H7 (cell line): ENCODE measurements around the gene UPP1. TPM values are rescaled to one million over a fixed set of nuclear protein-coding genes. Genes with fewer than 3 reads are reported as not detected.
"Not testable (repeated sequence)": the region's sequence is repeated elsewhere in the genome, so short reads cannot be mapped to it uniquely, and the experiment has no call there.

Experiments used
- DNase-seq: peaks from one replicate; pipeline ENCODE4 v3.0.0; 2012
- H3K27me3 ChIP-seq: 2 replicates; pipeline ENCODE4 v1.6.0; 2011; ENCODE audit warnings: mild to moderate bottlenecking, low read length; ENCODE audit not compliant: control insufficient read depth, insufficient read depth
- H3K36me3 ChIP-seq: replicated peaks from 2 replicates; pipeline ENCODE4 v1.5.1; 2011; ENCODE audit warnings: low read length; ENCODE audit not compliant: control insufficient read depth, insufficient read depth
- H3K4me3 ChIP-seq: 2 replicates; pipeline ENCODE4 v1.5.1; 2011; ENCODE audit warnings: low read depth, mild to moderate bottlenecking, control low read depth, low read length, moderate library complexity; ENCODE audit not compliant: insufficient read depth
- total RNA-seq: library from RNA; depleted of rRNA; stranded (reverse); fragments of >200 nt; shearing (Covaris generic); gene quantifications from 2 replicates; pipeline ENCODE4 v1.2.3, GENCODE V29; 2014

The UPP1 gene
- total RNA-seq, 1 experiment from 2014 or later = 46.1 TPM

GRCh38 chr7:48112401-48113165 is 23.5 kb downstream of the UPP1 start:
- Histone ChIP-seq H3K4me3 (no peak overlapping the region), H3K36me3 (peaks cover 11% of the 10 kb centered on the region), H3K27me3 (no peaks in the 10 kb centered on the region)
- DNase-seq = no peak

DNA sequence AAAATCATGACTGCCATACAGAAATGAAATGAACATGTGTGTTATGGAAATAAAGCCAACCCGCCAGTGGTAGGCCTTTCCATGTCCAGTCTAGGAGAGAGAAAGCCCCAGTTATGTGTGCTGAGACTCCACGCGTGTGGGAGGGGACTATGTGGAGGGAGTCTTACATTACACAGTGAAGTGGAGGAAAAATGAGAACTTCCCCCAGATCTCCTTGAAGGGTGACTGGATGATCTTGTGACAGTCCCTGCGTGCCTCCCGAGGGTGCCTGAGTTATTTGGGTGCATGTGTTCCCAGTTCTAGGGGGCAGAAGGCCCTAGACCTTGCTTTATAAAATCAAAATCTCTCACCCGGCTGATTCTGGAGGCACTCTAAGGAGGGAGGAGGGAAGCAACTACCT is 24.2 kb downstream of the UPP1 start:
- Histone ChIP-seq H3K36me3 (peaks cover 8% of the 10 kb centered on the region), H3K4me3 (no peak overlapping the region), H3K27me3 (no peaks in the 10 kb centered on the region)
- no peak for DNase-seq

GRCh38 chr7:48114115-48114514 is 25.1 kb downstream of the UPP1 start:
- Histone ChIP-seq H3K36me3 (peaks cover 3% of the 10 kb centered on the region; the same call in 1 of the 2 replicates), H3K27me3 (no peaks in the 10 kb centered on the region), H3K4me3 (no peak overlapping the region)
- no peak for DNase-seq

DNA sequence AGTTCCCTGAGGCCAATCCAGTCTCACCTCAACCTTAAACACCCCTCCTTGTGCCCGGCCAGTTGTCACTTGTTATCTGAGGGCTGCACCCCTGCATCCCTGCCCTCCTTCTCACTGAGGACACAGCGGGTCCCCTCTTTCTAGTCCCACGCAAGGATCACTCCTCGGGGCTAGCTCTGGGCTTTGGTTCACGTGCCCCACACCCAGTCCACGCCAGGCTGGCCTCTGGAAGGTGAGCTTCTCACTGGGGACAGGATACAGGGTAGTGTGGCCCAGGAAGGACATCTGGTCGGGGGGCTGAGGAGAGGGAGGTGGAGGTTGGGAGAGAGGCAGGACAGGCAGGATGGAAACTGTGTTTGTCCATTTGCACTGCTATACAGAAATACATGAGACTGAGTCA is 25.5 kb downstream of the UPP1 start:
- DNase-seq = no peak
- Histone ChIP-seq H3K27me3 (no peaks in the 10 kb centered on the region), H3K4me3 (no peak overlapping the region), H3K36me3 (no peaks in the 10 kb centered on the region)

- Histone ChIP-seq H3K27me3 (no peaks in the 10 kb centered on the region), H3K36me3 (no peaks in the 10 kb centered on the region), H3K4me3 (no peak overlapping the region)
- DNase-seq = no peak
These were observed 27.0 kb downstream of the UPP1 start for GRCh38 chr7:48116043-48116442.

DNA sequence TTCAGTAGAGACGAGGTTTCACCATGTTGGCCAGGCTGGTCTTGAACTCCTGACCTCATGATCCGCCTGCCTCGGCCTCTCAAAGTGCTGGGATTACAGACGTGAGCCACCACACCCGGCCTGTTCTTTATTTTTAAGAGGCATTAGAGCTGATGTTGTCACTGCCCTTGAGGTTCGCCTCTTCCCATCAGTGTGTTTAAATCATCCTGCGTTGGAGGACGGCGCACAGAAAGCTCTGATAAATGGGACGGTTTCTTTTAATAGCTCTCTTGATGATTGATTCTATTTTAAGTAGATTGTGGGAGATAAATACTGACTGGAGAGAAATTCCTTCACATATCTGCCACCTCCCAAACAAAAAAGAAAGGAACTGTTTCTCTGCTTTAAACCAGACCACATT is 29.0 kb downstream of the UPP1 start:
- no peak overlapping the region for H3K4me3 ChIP-seq
- H3K27me3 ChIP-seq = no peaks in the 10 kb centered on the region
- H3K36me3 ChIP-seq = no peaks in the 10 kb centered on the region
- DNase-seq = no peak

DNA sequence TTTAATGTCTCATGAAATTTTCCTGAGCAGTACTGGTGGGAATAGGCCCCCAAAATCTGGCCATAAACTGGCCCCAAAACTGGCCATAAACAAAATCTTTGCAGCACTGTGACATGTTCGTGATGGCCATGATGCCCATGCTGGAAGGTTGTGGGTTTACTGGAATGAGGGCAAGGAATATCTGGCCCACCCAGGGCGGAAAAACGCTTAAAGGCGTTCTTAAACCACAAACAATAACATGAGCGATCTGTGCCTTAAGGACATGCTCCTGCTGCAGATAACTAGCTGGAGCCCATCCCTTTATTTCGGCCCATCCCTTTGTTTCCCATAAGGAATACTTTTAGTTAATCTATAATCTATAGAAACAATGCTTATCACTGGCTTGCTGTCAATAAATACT is 31.5 kb downstream of the UPP1 start:
- not testable (repeated sequence) for DNase-seq, H3K36me3 ChIP-seq, H3K27me3 ChIP-seq, H3K4me3 ChIP-seq

GRCh38 chr7:48126037-48126436 is 37.0 kb downstream of the UPP1 start:
- no peaks in the 10 kb centered on the region for H3K36me3 ChIP-seq
- DNase-seq = no peak
- H3K27me3 ChIP-seq = no peaks in the 10 kb centered on the region
- no peak overlapping the region for H3K4me3 ChIP-seq

- Histone ChIP-seq H3K36me3 (no peaks in the 10 kb centered on the region), H3K27me3 (no peaks in the 10 kb centered on the region), H3K4me3 (no peak overlapping the region)
- no peak for DNase-seq
These were observed 41.6 kb downstream of the UPP1 start for GRCh38 chr7:48130658-48131108.

GRCh38 chr7:48132792-48133191 is 43.7 kb downstream of the UPP1 start:
- Histone ChIP-seq H3K27me3 (no peaks in the 10 kb centered on the region), H3K36me3 (no peaks in the 10 kb centered on the region), H3K4me3 (no peak overlapping the region)
- no peak for DNase-seq

DNA sequence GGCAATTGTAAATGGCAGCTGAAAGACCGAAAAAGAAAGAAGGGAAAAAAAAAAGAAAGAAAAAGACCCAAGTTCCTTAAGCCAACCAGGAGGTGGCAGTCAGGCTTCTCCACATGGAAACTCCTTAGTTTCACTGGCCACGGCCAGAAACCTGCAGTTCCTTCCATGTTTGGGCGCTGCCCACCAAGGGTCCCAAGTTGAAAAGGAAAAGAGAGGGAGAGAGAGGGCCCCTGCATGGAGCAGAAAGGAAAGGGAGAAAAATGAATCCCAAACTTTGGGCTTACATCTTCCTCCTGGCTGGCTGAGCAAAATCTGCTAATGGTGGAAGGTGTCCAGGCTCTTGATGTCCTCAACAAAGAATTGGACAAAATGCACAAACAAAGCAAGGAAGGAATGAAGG is 50.4 kb downstream of the UPP1 start:
- DNase-seq = no peak
- Histone ChIP-seq H3K36me3 (no peaks in the 10 kb centered on the region), H3K4me3 (no peak overlapping the region), H3K27me3 (no peaks in the 10 kb centered on the region)

DNA sequence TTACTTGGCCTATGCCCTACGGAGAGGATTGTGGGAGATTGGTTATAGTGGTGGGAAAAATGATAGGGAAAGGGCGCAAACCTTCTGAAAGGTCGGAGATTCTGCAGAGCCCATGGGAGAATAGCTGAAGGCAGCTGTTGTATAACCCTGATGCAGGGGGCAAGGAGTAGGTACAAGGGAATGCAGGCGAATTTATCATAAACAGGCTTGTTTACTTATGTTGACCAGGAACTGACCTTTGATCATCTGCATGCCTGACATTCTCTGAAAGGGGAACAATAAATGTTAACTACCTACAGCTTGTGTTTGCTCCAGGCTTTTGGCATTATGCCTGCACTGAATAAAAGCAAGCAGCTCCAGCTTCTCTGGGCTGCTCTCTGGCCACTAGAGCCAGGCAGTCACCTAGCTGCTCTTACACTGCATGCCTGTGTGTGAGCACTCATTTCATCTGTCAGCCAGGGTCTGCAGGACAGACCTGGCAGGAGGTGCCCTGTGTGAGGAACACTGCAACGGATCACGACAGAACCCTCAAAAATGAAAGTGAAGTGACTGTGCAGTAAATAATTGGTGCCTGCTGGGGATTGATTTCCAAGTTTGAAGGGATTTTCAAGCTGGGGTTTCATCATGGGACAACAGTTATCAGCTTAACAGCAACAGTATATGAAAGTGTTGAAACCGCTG is 51.1 kb downstream of the UPP1 start:
- Histone ChIP-seq H3K27me3 (no peaks in the 10 kb centered on the region), H3K4me3 (no peak overlapping the region), H3K36me3 (no peaks in the 10 kb centered on the region)
- no peak for DNase-seq

GRCh38 chr7:48141521-48141920 is 52.5 kb downstream of the UPP1 start:
- Histone ChIP-seq H3K36me3 (no peaks in the 10 kb centered on the region), H3K27me3 (no peaks in the 10 kb centered on the region), H3K4me3 (no peak overlapping the region)
- DNase-seq = no peak

DNA sequence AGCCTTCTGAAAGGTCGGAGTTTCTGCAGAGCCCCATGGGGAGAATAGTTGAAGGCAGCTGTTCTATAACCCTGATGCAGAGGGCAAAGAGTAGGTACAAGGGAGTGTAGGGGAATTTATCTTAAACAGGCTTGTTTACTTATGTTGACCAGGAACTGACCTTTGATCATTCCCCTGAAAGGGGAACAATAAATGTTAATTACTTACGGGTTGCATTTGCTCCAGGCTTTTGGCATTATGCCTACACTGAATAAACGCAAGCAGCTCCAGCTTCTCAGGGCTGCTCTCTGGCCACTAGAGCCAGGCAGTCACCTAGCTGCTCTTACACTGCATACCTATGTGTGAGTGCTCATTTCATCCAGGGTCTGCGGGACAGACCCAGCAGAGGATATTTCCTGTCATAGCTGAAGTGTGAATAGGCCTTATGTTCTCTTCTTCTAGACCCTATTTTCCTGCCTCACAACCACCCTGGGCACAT is 55.3 kb downstream of the UPP1 start:
- no peak overlapping the region for H3K4me3 ChIP-seq
- DNase-seq = no peak

GRCh38 chr7:48147078-48147591 is 58.1 kb downstream of the UPP1 start:
- Histone ChIP-seq H3K36me3 (no peaks in the 10 kb centered on the region), H3K4me3 (no peak overlapping the region), H3K27me3 (no peaks in the 10 kb centered on the region)
- DNase-seq = no peak

More for the DNA sequence above, 55.3 kb downstream of the UPP1 start:
- Histone ChIP-seq H3K36me3 (no peaks in the 10 kb centered on the region), H3K27me3 (no peaks in the 10 kb centered on the region)
